HG02840 (cell line): ENCODE measurements around the gene PAM.
A peak's percentile ranks its signal among the peaks of the same experiment; 100 is the strongest.

Source experiments
- ATAC-seq: cut with Tn5 transposase; IDR thresholded peaks from one replicate; pipeline ENCODE4 v1.9.1; 2021; ENCODE audit warnings: mild to moderate bottlenecking, moderate library complexity, moderate number of reproducible peaks; ENCODE audit not compliant: unreplicated experiment, low FRiP score

The PAM gene

GRCh38 chr5:102922111-102922720 is 167.1 kb downstream of the PAM start:
- no peak for ATAC-seq

DNA sequence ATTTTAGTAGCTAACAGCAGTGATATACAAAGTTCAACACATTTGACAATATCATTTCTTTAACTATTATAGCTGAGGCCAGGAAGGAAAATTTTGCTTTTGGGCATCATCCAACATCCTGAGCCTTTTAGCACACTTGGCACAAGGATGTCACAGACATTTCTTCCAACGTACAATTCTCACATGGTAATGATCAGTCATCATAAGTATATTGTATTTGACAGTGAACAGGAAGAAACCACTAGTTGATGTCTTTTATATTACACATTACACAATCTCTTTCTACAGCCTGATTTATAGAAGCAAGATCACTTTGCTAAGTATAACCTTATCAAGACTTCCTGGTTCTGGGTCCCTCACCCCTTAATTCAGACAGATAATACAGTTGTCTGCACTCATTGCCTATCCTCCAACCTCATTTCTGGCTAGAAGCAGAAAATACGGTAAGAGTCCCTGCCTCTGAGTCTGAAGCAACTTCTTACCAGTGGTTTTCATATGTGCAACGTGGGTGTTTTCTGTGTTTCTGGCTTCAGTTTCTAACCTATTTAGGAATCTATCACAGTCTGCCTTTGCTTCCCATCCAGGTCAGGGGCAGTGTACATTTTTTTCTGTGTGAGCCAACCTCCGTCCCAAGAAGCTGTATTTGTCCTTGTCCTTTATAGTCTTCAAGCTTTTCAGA is 167.8 kb downstream of the PAM start:
- ATAC-seq, result no peak

- ATAC-seq, result no peak
Observed at GRCh38 chr5:102924963-102925362, 169.9 kb downstream of the PAM start.

- ATAC-seq, result no peak
Observed at GRCh38 chr5:102927007-102927406, 171.9 kb downstream of the PAM start.

- no peak for ATAC-seq
Observed at GRCh38 chr5:102930244-102930643, 175.1 kb downstream of the PAM start.

GRCh38 chr5:102931085-102931725 is 176.1 kb downstream of the PAM start:
- peak; percentile 47 for ATAC-seq

- no peak for ATAC-seq
Observed at GRCh38 chr5:102932781-102933180, 177.7 kb downstream of the PAM start.

DNA sequence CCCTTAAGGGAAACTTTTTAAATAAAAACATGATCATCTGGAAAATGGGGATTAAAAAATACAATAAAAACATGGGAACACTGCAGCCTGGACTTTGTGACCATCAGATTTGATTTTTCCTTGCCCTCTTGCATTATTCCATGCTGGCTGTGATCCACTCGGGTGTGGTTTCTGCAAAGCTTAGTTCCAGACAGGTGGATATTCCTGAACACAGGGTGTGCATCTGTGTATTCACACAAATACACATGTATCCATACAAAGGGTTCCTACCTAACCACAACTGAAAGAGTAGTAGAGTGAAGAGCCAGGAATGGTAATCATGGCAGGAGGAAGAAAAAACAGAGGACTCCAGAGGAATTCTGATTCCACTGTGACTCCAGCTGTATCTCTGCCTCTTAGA is 178.2 kb downstream of the PAM start:
- no peak for ATAC-seq

DNA sequence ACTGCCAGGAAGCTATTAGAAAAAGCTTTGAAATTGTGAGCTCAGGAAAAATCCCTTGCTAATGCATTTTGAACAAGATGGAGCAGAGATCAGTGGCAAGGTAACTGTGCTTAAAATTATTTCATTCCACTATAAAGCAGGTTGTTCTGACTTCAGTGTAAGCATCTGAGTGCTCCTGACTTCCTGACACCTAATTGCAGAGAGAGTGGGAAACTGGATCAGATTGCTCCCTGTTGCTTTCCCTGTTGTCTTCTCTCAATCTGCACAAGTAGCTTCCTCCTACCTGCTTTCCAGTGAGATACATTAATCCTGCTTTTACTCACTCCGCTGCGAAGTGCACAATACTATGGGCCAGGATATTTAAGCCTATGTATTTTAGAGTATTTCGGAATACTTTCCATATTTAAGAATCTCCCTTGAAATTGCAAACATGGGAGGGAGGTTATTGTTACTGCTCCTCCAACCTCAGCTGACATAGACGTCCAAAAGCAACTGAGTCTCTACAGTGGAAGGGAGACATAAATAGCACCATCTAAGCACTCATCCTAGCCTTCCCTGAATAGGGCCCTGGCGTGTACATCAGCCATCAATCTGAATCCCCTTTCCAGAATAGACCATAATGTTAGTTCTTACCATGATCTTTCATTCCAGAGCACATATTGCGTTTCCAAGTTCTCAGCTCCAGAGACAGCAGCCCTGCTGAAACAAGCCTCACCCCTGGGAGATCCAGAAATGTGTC is 178.8 kb downstream of the PAM start:
- no peak for ATAC-seq

DNA sequence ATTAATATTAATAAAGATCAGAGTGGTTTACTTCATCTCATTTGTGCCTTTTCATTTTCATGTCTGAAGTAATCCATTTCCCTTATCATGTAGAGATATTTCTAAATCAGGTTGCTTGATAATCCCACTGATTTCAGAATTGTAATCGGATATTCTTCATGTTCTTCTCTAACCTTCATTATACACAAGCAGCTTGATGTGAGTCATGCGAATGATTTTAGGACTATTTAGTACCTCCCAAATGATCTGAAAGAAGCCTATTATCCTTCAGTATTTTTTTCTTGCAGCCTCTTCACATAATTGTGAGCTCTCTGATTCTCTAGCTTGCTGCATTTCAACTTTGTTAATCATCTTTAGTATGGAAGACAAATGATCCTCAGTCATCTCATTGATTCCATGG is 182.8 kb downstream of the PAM start:
- ATAC-seq, result no peak

DNA sequence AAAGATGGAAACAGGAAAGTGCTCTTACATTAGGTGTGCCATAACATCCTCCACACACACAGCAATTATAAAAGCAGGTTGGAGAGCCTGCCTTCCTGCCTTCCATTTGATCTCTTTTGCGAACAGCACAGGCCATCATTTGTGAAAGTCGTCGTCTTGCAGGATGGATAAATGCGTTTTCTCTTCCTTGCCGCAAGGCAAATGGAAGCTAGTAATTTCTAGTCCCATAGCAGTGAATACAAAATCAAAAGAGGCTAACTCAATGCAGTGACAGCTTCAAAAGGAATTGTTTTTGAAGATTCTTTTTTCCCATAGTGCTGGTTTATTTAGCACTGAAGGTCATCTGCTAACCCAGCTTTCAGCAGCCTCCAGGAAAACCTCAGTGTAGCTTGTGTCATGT is 186.0 kb downstream of the PAM start:
- ATAC-seq, result no peak

DNA sequence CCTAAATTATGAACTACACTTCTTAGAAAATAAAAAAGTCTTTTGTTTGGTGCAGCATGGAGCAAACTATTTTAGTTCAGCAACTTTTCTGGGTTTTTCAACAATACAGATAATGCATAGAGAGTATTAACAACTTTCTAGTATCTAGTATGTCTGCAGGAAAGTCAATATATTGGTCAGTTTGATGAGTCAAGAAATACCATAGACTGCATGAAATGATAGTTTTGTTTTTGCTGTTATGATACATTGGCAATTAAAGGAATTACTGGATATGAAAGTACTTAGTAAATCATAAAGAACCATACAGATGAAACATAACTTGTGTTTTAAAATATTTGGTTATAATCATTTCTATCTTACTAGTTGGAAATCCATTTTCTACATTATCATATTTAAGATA is 191.3 kb downstream of the PAM start:
- ATAC-seq, result no peak

GRCh38 chr5:102946971-102947370 is 191.9 kb downstream of the PAM start:
- ATAC-seq, result no peak

GRCh38 chr5:102955488-102955887 is 200.4 kb downstream of the PAM start:
- no peak for ATAC-seq

DNA sequence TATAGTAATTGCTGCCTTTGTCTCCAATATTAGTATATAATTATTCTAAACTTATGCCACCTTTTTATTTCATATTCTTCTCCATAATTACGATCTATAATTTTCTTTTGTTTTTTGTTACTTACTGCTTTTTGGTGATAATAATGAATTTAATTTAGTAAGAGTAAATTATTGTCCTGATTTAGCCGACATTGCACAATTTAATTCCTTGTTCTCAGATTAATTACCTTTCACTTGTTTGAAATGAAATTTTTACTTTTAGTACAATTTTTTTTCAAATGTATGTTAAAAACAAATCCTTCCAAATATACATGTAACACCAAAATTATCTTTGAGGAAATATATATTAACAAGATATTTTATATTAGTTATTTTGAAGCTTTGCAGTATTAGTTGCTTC is 201.5 kb downstream of the PAM start:
- ATAC-seq, result no peak

- no peak for ATAC-seq
Observed at GRCh38 chr5:102957141-102957540, 202.0 kb downstream of the PAM start.

GRCh38 chr5:102958481-102959011 is 203.4 kb downstream of the PAM start:
- no peak for ATAC-seq

- no peak for ATAC-seq
Observed at GRCh38 chr5:102959055-102959454, 203.9 kb downstream of the PAM start.

DNA sequence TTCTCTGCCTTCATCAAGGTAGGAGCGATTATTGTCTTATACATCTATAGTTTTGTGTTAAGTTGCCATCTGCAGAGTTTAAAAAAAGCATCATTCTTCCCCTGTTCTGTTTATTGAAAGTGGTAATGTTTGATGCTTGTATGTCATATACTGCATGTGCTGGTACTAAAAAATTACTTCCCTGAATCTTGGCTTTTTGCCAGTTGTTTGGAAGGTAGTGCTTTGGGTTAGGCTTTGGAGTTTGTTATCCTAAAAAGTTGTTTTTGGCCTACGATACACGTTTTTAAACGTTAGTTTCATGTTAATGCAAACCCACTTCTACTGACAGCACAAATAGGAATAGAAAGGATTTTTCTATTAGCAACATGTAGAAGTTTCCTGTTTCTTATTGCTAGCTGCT is 206.6 kb downstream of the PAM start:
- ATAC-seq, result no peak

GRCh38 chr5:102965653-102966052 is 210.5 kb downstream of the PAM start:
- ATAC-seq, result no peak

DNA sequence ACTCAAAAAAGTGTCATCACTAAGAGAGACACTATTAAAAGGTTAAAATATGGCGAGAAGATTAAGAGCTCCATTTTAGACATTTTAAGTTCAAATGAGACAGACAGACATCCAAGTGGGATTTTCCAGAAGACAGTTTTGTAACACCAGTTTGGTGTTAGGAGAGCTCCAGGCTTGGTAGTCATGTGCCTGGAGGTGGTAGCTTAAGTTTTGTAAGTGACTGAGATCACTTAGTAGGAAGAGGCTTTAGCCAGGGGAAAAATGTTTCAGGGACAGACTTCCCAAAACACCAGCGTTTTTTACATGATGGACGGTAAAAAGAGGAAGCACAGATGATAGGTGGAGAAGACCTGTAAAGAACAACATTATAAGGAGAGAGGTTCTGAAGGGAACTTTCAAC is 214.5 kb downstream of the PAM start:
- ATAC-seq, result no peak
